Heart left ventricle (tissue), 16 donors: ENCODE results near the gene PLD4. TPM values are rescaled to one million over a fixed set of nuclear protein-coding genes. Genes with fewer than 3 reads are reported as not detected.
"Not testable (repeated sequence)": the region's sequence is repeated elsewhere in the genome, so short reads cannot be mapped to it uniquely, and the experiment has no call there.

ENCODE experiments used
- ATAC-seq, 4 donors: fragments of 200-7000 bp; cut with Tn5 transposase; one replicate each; pipeline ENCODE4 v1.9.1; 2020 to 2022; ENCODE audit warnings: moderate library complexity in 4 of 4, mild to moderate bottlenecking in 3 of 4, moderate number of reproducible peaks in 1 of 4
- DNase-seq, 5 donors: peaks; one replicate each; pipeline ENCODE4 v3.0.0-alpha.2; 2020
- H3K27ac ChIP-seq, 12 donors: fragments of 200-600 bp; sonication (generic) in 4 of 12; one replicate each; pipeline versions ENCODE4 v1.5.0 to v1.8.0; 2016 to 2022; ENCODE audit warnings: mild to moderate bottlenecking in 2 of 12
- H3K27me3 ChIP-seq, 9 donors: fragments of 200-600 bp; sonication (generic) in 2 of 9; one replicate each; pipeline versions ENCODE4 v1.5.1 to v1.8.0; 2016 to 2022; ENCODE audit warnings: mild to moderate bottlenecking in 3 of 9
- H3K36me3 ChIP-seq, 9 donors: fragments of 200-600 bp; sonication (generic) in 2 of 9; one replicate each; pipeline versions ENCODE4 v1.5.0 to v1.8.0; 2018 to 2022; ENCODE audit warnings: mild to moderate bottlenecking in 2 of 9
- H3K4me1 ChIP-seq, 12 donors: fragments of 200-600 bp; sonication (generic) in 4 of 12; one replicate each; pipeline versions ENCODE4 v1.5.0 to v1.8.0; 2016 to 2022; ENCODE audit warnings: mild to moderate bottlenecking in 3 of 12
- H3K4me3 ChIP-seq, 12 donors: fragments of 200-600 bp; sonication (generic) in 4 of 12; one replicate each; pipeline versions ENCODE4 v1.5.0 to v1.8.0; 2017 to 2022; ENCODE audit warnings: mild to moderate bottlenecking in 9 of 12, moderate library complexity in 4 of 12
- H3K9me3 ChIP-seq, 12 donors: fragments of 200-600 bp; sonication (generic) in 4 of 12; one replicate each; pipeline versions ENCODE4 v1.5.0 to v1.8.0; 2016 to 2022; ENCODE audit warnings: mild to moderate bottlenecking in 1 of 12
- POLR2A ChIP-seq, 2 donors: fragments of 450-650 bp; IDR thresholded peaks; one replicate each; pipeline ENCODE4 v1.6.1; 2017; ENCODE audit warnings: antibody characterized with exemption in 2 of 2, mild to moderate bottlenecking in 2 of 2, moderate library complexity in 2 of 2
- WGBS, 4 donors: extraction: QIAGEN DNeasy Blood & Tissue Kit in 2 of 4; methylation state at CpG; one replicate each; pipeline versions ENCODE4 v1.1.5 to v1.1.7; 2013 to 2018; 5-methylcytosine and 5-hydroxymethylcytosine counted together
- intact Hi-C, 10 donors: fragments of 100-400 bp; cut with DNase I; formaldehyde crosslinking; loops; one replicate each; pipeline versions ENCODE4 v1.11.1 to v1.14.2; 2022
- polyA plus RNA-seq, 2 donors: library from polyadenylated mRNA; stranded (reverse); fragments of 200-250 nt; gene quantifications; one replicate each; pipeline ENCODE4 v1.2.3, GENCODE V29; 2013
- total RNA-seq, 9 donors: library from RNA; depleted of rRNA in 2 of 9; stranded (reverse); fragments of >200 nt in 2 of 9; fragmentation: NEBNext Ultra II Directional in 3 of 9; extraction: Animal tissue kit (Norgen Biotek cat#: 25700) in 3 of 9; gene quantifications; one replicate each; pipeline versions ENCODE4 v1.1.0 to v1.2.4, GENCODE V29; 2016 to 2023
- TF ChIP-seq, protein P1 (sequence below), 12 donors: fragments of 200-600 bp; sonication (generic) in 4 of 12; IDR thresholded peaks; one replicate each; pipeline versions ENCODE4 v1.5.0 to v1.8.0; 2018 to 2022; ENCODE audit warnings: antibody characterized with exemption in 12 of 12, mild to moderate bottlenecking in 5 of 12
- donor health status: ischemic (EF 13 %, LVEDD 7.1; RV severe dilation, severe dysfunction).
- donor health status: healthy with polysubstance abuse.
- donor health status: DM: no; HTN: yes; CAD: no.
- donor health status: DM: no; HTN: no; CAD: no.
- donor health status: ischemic (EF 25% LVEDD 6.9; RV normal size, moderate dysfunction).
- donor health status: ischemic (EF 25% LVEDD 5.7; RV mildly dilated, moderate dysfunction).
- donor health status: healthy.
- donor health status: DM: yes; HTN: yes; CAD: no.
- donor health status: ischemic (EF 35%, LVEDD 5.7; RV mildly dilated, moderate dysfunction).
- donor health status: nonischemic (EF 11% LVEDD 7.7; RV severe dilation, severe dysfunction).
- donor health status: DM: yes; HTN: yes; CAD: no.
- donor health status: PGD.
- donor health status: ischemic (EF 29% LVEDD 5.4; RV normal size, mild dysfunction).
- donor health status: nonischemic (EF 23%, LVEDD 6.1; RV moderate dilation, normal function).

The PLD4 gene
- total and polyA plus RNA-seq, 11 donors, result 0.12 to 1.5 (median 0.33) TPM; not detected in 5

DNA sequence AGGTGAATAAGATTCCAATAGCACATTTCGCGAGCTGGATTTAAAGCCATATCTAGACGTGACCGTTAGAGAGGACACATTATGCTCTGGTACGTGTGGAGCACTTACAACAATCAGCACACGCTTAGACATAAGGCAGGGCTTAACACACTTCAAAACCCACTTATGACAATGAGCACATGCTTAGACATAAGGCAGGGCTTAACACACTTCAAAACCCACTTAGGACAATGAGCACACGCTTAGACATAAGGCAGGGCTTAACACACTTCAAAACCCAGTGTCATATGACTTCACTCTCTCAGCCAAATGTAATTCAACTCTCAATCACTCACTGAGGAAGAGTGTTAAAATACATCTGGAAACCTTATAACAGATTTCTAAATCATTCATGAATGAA lies 11.2 kb upstream of the PLD4 start:
- 49 to 65% (median 60%) methylated on average over 7 of the region's 7 CpGs for WGBS, 4 donors
- TF ChIP-seq POLR2A (IDR thresholded peaks at IDR 0.05), result no peak
- TF ChIP-seq, protein P1, sequence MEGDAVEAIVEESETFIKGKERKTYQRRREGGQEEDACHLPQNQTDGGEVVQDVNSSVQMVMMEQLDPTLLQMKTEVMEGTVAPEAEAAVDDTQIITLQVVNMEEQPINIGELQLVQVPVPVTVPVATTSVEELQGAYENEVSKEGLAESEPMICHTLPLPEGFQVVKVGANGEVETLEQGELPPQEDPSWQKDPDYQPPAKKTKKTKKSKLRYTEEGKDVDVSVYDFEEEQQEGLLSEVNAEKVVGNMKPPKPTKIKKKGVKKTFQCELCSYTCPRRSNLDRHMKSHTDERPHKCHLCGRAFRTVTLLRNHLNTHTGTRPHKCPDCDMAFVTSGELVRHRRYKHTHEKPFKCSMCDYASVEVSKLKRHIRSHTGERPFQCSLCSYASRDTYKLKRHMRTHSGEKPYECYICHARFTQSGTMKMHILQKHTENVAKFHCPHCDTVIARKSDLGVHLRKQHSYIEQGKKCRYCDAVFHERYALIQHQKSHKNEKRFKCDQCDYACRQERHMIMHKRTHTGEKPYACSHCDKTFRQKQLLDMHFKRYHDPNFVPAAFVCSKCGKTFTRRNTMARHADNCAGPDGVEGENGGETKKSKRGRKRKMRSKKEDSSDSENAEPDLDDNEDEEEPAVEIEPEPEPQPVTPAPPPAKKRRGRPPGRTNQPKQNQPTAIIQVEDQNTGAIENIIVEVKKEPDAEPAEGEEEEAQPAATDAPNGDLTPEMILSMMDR (IDR thresholded peaks at IDR 0.05), result no peak
- no peak overlapping the region for H3K4me3 ChIP-seq
- no peaks in the 10 kb centered on the region for H3K4me1 ChIP-seq
- peaks cover 0 to 4% (median 0%) of the 10 kb centered on the region in 9 donors for H3K27me3 ChIP-seq
- H3K9me3 ChIP-seq, result peaks cover 0 to 21% (median 12%) of the 10 kb centered on the region in 12 donors
- H3K36me3 ChIP-seq, result no peaks in the 10 kb centered on the region
- DNase-seq (no peak), ATAC-seq (peak in 2 of 4 donors; percentile 22 to 29)
- H3K27ac ChIP-seq, result no peak overlapping the region
- intact Hi-C loops, result no loop called here

DNA sequence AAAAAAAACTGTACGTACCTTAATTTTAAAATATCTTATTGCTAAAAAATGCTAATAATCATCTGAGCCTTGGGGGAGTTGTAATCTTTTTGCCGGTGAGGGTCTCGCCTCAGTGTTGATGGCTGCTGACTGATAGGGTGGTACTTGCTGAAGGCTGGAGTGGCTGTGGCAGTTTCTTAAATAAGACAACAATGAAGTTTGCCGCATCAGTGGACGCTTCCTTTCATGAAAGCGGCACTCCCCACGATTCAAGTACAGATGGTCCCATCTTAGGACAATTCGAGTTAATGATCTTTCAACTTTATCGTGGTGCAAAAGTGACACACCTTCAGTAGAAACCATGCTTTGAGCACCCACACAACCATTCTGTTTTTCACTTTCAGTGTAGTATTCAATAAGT lies 7.6 kb upstream of the PLD4 start:
- TF ChIP-seq POLR2A (IDR thresholded peaks at IDR 0.05), result no peak
- TF ChIP-seq, protein P1 (IDR thresholded peaks at IDR 0.05), result no peak
- ATAC-seq, result no peak
- no peak for DNase-seq
- Histone ChIP-seq H3K4me1 (no peaks in the 10 kb centered on the region), H3K27ac (no peak overlapping the region), H3K4me3 (no peak overlapping the region), H3K36me3 (no peaks in the 10 kb centered on the region), H3K9me3 (peaks cover 0 to 8% (median 4%) of the 10 kb centered on the region in 12 donors), H3K27me3 (no peaks in the 10 kb centered on the region)
- 69 to 79% (median 72%) methylated on average over 9 of the region's 9 CpGs for WGBS, 4 donors
- intact Hi-C loops, result no loop called here

DNA sequence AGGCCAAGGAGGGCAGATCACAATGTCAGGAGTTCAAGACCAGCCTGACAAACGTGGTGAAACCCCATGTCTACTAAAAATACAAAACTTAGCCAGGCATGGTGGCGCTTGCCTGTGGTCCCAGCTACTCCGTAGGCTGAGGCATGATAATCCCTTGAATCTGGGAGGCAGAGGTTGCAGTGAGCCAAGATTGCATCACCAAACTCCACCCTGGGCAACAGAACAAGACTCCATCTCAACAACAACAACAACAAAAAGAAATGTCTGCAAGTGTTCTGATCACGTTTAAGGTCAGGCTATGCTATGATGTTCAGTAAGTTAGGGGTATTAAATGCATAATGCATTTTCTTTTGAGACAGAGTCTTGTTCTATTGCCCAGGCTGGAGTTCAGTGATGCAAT lies 6.7 kb upstream of the PLD4 start:
- Histone ChIP-seq H3K4me1 (no peaks in the 10 kb centered on the region), H3K4me3 (no peak overlapping the region), H3K27ac (no peak overlapping the region), H3K27me3 (no peaks in the 10 kb centered on the region), H3K36me3 (no peaks in the 10 kb centered on the region), H3K9me3 (no peaks in the 10 kb centered on the region)
- 61 to 74% (median 72%) methylated on average over 4 of the region's 4 CpGs for WGBS, 4 donors
- no peak for ATAC-seq
- intact Hi-C loops, result no loop called here
- DNase-seq, result no peak
- TF ChIP-seq, protein P1 (IDR thresholded peaks at IDR 0.05), result no peak
- no peak for TF ChIP-seq POLR2A (IDR thresholded peaks at IDR 0.05)

DNA sequence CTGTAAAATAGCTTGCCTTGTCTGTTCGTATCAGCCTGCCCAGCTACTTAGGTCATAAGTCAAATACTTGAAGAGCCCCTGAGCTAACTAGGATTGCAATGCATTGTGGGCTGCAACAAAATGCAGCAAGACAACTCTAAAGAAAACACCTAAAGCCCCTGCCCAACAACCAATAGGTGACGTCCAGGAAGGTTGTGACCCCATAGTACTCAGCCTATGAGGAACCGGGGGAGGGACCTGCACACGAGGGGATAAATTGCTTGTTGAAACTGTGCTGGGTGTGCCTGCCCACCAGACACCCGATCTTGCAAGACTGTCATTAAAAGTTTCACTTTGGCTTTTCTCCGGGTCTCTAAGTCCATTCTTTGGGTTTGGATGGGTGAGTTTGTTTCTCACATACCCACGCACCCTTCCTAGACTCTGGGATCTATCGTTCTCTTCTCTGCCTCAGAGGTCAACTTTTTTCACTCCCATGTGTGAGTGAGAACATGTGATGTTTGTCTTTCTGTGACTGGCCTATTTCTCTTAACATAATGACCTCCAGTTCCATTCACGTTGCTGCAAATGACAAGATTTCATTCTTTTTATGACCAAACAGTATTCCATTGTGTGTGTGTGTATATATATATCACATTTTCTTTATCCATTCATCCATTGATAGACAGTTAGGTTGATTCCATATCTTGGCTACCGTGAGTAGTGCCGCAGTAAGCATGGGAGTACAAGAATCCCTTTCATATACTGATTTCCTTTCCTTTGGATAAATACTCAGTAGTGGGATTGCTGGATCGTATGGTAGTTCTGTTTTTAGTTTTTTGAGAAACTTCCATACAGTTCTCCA lies 5.3 kb upstream of the PLD4 start:
- 73 to 78% (median 73%) methylated on average over 11 to 12 of the region's 12 CpGs for WGBS, 4 donors
- H3K9me3 ChIP-seq, H3K4me3 ChIP-seq, H3K27ac ChIP-seq, H3K27me3 ChIP-seq, intact Hi-C loops, H3K4me1 ChIP-seq, H3K36me3 ChIP-seq, DNase-seq, ATAC-seq: not testable (repeated sequence)

DNA sequence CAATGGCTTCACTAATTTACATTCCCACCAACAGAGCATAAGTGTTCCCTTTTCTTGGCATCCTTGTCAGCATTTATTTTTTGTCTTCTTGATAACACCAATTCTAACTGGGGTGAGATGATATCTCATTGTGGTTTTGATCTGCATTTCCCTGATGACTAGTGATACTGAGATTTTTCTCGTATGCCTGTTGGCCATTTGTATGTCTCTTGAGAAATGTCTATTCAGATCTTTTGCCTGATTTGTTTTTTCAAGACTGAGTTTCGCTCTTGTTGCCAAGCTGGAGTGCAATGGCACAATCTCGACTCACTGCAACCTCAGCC lies 4.7 kb upstream of the PLD4 start:
- peaks cover 0 to 1% (median 0%) of the 10 kb centered on the region in 12 donors for H3K4me1 ChIP-seq
- no peak for DNase-seq
- WGBS, 4 donors, result 42 to 64% (median 63%) methylated on average over 3 of the region's 3 CpGs
- H3K9me3 ChIP-seq, result peaks cover 0 to 8% (median 0%) of the 10 kb centered on the region in 12 donors
- no peaks in the 10 kb centered on the region for H3K36me3 ChIP-seq
- no peak overlapping the region for H3K27ac ChIP-seq
- no peak overlapping the region for H3K4me3 ChIP-seq
- intact Hi-C loops, result no loop called here
- H3K27me3 ChIP-seq, result no peaks in the 10 kb centered on the region
- no peak for ATAC-seq
- TF ChIP-seq, protein P1 (IDR thresholded peaks at IDR 0.05), result no peak
- TF ChIP-seq POLR2A (IDR thresholded peaks at IDR 0.05), result no peak
